SU-DHL-6 (cell line): ENCODE results near the gene PFN3.

ENCODE experiments used
- H2AFZ ChIP-seq: fragments of 200-600 bp; sonication (generic); 2 replicates; pipeline ENCODE4 v1.6.1; 2014; ENCODE audit warnings: low read depth, mild to moderate bottlenecking, moderate library complexity, mixed read lengths, antibody characterized with exemption, low read length; ENCODE audit not compliant: severe bottlenecking
- H3F3A ChIP-seq: fragments of 200-600 bp; shearing (Covaris generic); 2 replicates; pipeline ENCODE4 v1.6.0; 2016; ENCODE audit warnings: antibody characterized with exemption, mild to moderate bottlenecking; ENCODE audit not compliant: insufficient read depth
- H3K27ac ChIP-seq: fragments of 200-600 bp; sonication (generic); 2 replicates; pipeline ENCODE4 v1.5.1; 2016; ENCODE audit warnings: low read depth, mild to moderate bottlenecking, low read length, moderate library complexity, mixed read lengths
- H3K27me3 ChIP-seq: fragments of 200-600 bp; sonication (generic), shearing (Covaris generic); 2 replicates; pipeline ENCODE4 v1.6.0; 2014; ENCODE audit warnings: mild to moderate bottlenecking, low read length
- H3K36me3 ChIP-seq: fragments of 200-600 bp; sonication (generic); 2 replicates; pipeline ENCODE4 v1.6.1; 2014; ENCODE audit warnings: mild to moderate bottlenecking, low read length, mixed read lengths
- H3K4me2 ChIP-seq: fragments of 300-600, 200-600 bp; shearing (Covaris generic), sonication (generic); 2 replicates; pipeline ENCODE4 v1.6.0; 2014; ENCODE audit warnings: low read length, low read depth, mild to moderate bottlenecking; ENCODE audit not compliant: poor library complexity, severe bottlenecking
- H3K4me3 ChIP-seq: fragments of 200-600 bp; sonication (generic); 2 replicates; pipeline ENCODE4 v1.5.1; 2014; ENCODE audit warnings: antibody characterized with exemption, low read length, mild to moderate bottlenecking, mixed read lengths; ENCODE audit not compliant: insufficient read depth, poor library complexity, severe bottlenecking
- H3K79me2 ChIP-seq: fragments of 200-600 bp; sonication (generic); 2 replicates; pipeline ENCODE4 v1.6.1; 2014; ENCODE audit warnings: mild to moderate bottlenecking, low read length, moderate library complexity; ENCODE audit not compliant: insufficient read depth
- H3K9ac ChIP-seq: fragments of 200-600 bp; sonication (generic); 2 replicates; pipeline ENCODE4 v1.7.0; 2014; ENCODE audit warnings: mild to moderate bottlenecking, low read length
- H3K9me2 ChIP-seq: fragments of 200-600 bp; sonication (generic); replicated peaks from 2 replicates; pipeline ENCODE4 v1.6.1; 2014; ENCODE audit warnings: low read length; ENCODE audit not compliant: insufficient read depth
- H3K9me3 ChIP-seq: fragments of 200-600 bp; sonication (generic); 2 replicates; pipeline ENCODE4 v1.6.1; 2014; ENCODE audit warnings: low read length, mixed read lengths; ENCODE audit not compliant: insufficient read depth
- H4K20me1 ChIP-seq: fragments of 200-600 bp; sonication (generic); 2 replicates; pipeline ENCODE4 v1.6.1; 2014; ENCODE audit warnings: low read depth, mild to moderate bottlenecking, antibody characterized with exemption, low read length, moderate library complexity, mixed read lengths
- CTCF ChIP-seq: fragments of 200-600 bp; sonication (generic); IDR thresholded peaks from one replicate; pipeline ENCODE4 v1.5.1; 2017; ENCODE audit warnings: antibody characterized with exemption, mild to moderate bottlenecking, low read length, moderate library complexity; ENCODE audit not compliant: insufficient read depth, poor library complexity, severe bottlenecking
- EZH2phosphoT487 ChIP-seq: fragments of 200-600 bp; sonication (generic), shearing (Covaris generic); conservative IDR thresholded peaks from 2 replicates; pipeline ENCODE4 v1.6.1; 2018; ENCODE audit warnings: mild to moderate bottlenecking, antibody characterized with exemption, low read length, moderate library complexity, mixed read lengths

Gene PFN3

GRCh38 chr5:177374211-177374610, 26.2 kb downstream of the PFN3 start:
- Histone ChIP-seq H3K36me3 (no peaks in the 10 kb centered on the region), H3K4me3 (no peak overlapping the region), H3K79me2 (no peaks in the 10 kb centered on the region), H4K20me1 (no peaks in the 10 kb centered on the region), H3K9me2 (no peaks in the 10 kb centered on the region), H3K9me3 (no peaks in the 10 kb centered on the region), H3K27me3 (no peaks in the 10 kb centered on the region), H3F3A (no peaks in the 10 kb centered on the region), H3K4me2 (no peak overlapping the region), H2AFZ (no peak overlapping the region), H3K9ac (no peak overlapping the region), H3K27ac (no peak overlapping the region)
- TF ChIP-seq EZH2phosphoT487: no peak
- TF ChIP-seq CTCF: no peak

- Histone ChIP-seq H3K27me3 (no peaks in the 10 kb centered on the region), H3K27ac (no peak overlapping the region), H3F3A (no peaks in the 10 kb centered on the region), H3K9me2 (no peaks in the 10 kb centered on the region), H3K79me2 (no peaks in the 10 kb centered on the region), H3K4me3 (no peak overlapping the region), H3K9me3 (no peaks in the 10 kb centered on the region), H3K4me2 (no peak overlapping the region), H4K20me1 (no peaks in the 10 kb centered on the region), H2AFZ (no peak overlapping the region), H3K36me3 (no peaks in the 10 kb centered on the region), H3K9ac (no peak overlapping the region)
- TF ChIP-seq CTCF (no peak), EZH2phosphoT487 (no peak)
These were observed 26.7 kb downstream of the PFN3 start for GRCh38 chr5:177373806-177374205.

GRCh38 chr5:177372910-177373309, 27.6 kb downstream of the PFN3 start:
- H3K36me3 ChIP-seq: no peaks in the 10 kb centered on the region
- H3K4me2 ChIP-seq: no peak overlapping the region
- no peaks in the 10 kb centered on the region for H4K20me1 ChIP-seq
- H2AFZ ChIP-seq: no peak overlapping the region
- TF ChIP-seq EZH2phosphoT487: no peak
- TF ChIP-seq CTCF: no peak
- H3K9me3 ChIP-seq: no peaks in the 10 kb centered on the region
- no peak overlapping the region for H3K27ac ChIP-seq
- H3K9ac ChIP-seq: no peak overlapping the region
- no peaks in the 10 kb centered on the region for H3F3A ChIP-seq
- no peaks in the 10 kb centered on the region for H3K9me2 ChIP-seq
- H3K79me2 ChIP-seq: no peaks in the 10 kb centered on the region
- no peaks in the 10 kb centered on the region for H3K27me3 ChIP-seq
- H3K4me3 ChIP-seq: no peak overlapping the region
